Measurements from ENCODE around the gene VAX1. TPM values are rescaled to one million over a fixed set of nuclear protein-coding genes. Genes with fewer than 3 reads are reported as not detected.

VAX1 gene
- total and polyA plus RNA-seq, 2 donors (not counting 3 experiments of a cell fraction or from before 2014, with no cell fraction given): not detected

DNA sequence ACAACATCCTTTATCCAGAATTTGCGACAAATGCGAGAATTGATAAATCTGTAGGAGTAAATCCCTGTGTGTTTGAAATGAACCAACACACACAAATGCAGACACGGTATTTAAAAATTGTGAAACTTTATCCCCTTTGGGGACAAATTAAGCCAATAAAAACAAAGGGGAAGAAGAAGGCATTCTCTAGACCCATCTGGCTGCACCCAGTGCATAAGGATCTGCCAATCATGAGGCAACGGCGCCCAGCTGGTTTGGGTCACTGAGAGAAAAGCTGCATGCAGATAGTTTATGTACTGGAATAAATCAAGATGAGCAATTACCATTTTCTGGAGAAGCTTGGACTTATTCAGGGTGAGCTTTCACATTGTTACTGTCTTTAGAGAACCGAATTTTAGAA is 45.7 kb downstream of the VAX1 start:
- Histone ChIP-seq H3K9ac (replicated peaks; ENCODE audit: extremely low read depth, insufficient read depth, low read length) (no peak overlapping the region), H2AFZ (ENCODE audit: low read depth, low read length) (no peak overlapping the region), H3K27me3 (ENCODE audit: control insufficient read depth in 2 of 2, insufficient read depth in 2 of 2, low read length in 2 of 2) (peaks cover 2 to 3% of the 10 kb centered on the region in 2 experiments), H3K4me1 (ENCODE audit: control insufficient read depth, extremely low read depth, insufficient read depth, low read length) (no peaks in the 10 kb centered on the region), H3K4me2 (ENCODE audit: insufficient read depth, low read length) (no peak overlapping the region), H4K20me1 (replicated peaks; ENCODE audit: control insufficient read depth, extremely low read depth, insufficient read depth, low read length) (no peaks in the 10 kb centered on the region), H3K79me2 (ENCODE audit: control insufficient read depth, insufficient read depth, low read length) (no peaks in the 10 kb centered on the region), H3K36me3 (ENCODE audit: control insufficient read depth in 2 of 2, extremely low read depth in 1 of 2, insufficient read depth in 2 of 2, low read length in 2 of 2) (no peaks in the 10 kb centered on the region), H3K9me3 (replicated peaks; ENCODE audit: control insufficient read depth, insufficient read depth, low read length) (no peaks in the 10 kb centered on the region), H3K27ac (ENCODE audit: insufficient read depth, low read depth, low read length) (no peak overlapping the region), H3K9me1 (replicated peaks; ENCODE audit: control insufficient read depth, extremely low read depth, insufficient read depth, low read length) (no peaks in the 10 kb centered on the region), H3K4me3 (replicated peaks in 1 of 3; ENCODE audit: insufficient read depth in 1 of 3, low read depth in 1 of 3, low read length in 3 of 3) (no peak overlapping the region)
- FAIRE-seq (no peak), DNase-seq (ENCODE audit: low read depth, low spot score) (no peak)
- CTCF ChIA-PET: interaction anchor here (1.1 kb wide), 1 partner anchor 304 kb away, joined by 3 read pairs; no protein-coding TSS in a partner anchor
- BruUV-seq (replicated peaks): no TSS peak
- dilution Hi-C loops (cut with MboI; ENCODE audit: extremely low pct_ligation_motif_present, low sequenced_read_pairs): no loop called here
- POLR2A ChIA-PET: no interaction called here
- intact Hi-C loops (cut with micrococcal nuclease): no loop called here
- TF ChIP-seq JUN (IDR thresholded peaks at IDR 0.05; ENCODE audit: borderline replicate concordance, insufficient read depth, insufficient read length, low read depth) (no peak), FOS (IDR thresholded peaks at IDR 0.05; ENCODE audit: borderline replicate concordance, insufficient read depth, low read length) (no peak), POLR2A (IDR thresholded peaks at IDR 0.05; ENCODE audit: low read depth, low read length) (no peak), POLR2AphosphoS5 (IDR thresholded peaks at IDR 0.05; ENCODE audit: insufficient read depth, low read depth, low read length) (no peak), EZH2 (IDR thresholded peaks at IDR 0.05; ENCODE audit: borderline replicate concordance, low read depth, low read length, severe bottlenecking) (no peak), GATA2 (IDR thresholded peaks at IDR 0.05; ENCODE audit: insufficient read depth, insufficient read length, low read depth, low read length) (no peak), MYC (IDR thresholded peaks at IDR 0.05; ENCODE audit: low read depth, low read length) (no peak)
- TF ChIP-seq, protein P1, sequence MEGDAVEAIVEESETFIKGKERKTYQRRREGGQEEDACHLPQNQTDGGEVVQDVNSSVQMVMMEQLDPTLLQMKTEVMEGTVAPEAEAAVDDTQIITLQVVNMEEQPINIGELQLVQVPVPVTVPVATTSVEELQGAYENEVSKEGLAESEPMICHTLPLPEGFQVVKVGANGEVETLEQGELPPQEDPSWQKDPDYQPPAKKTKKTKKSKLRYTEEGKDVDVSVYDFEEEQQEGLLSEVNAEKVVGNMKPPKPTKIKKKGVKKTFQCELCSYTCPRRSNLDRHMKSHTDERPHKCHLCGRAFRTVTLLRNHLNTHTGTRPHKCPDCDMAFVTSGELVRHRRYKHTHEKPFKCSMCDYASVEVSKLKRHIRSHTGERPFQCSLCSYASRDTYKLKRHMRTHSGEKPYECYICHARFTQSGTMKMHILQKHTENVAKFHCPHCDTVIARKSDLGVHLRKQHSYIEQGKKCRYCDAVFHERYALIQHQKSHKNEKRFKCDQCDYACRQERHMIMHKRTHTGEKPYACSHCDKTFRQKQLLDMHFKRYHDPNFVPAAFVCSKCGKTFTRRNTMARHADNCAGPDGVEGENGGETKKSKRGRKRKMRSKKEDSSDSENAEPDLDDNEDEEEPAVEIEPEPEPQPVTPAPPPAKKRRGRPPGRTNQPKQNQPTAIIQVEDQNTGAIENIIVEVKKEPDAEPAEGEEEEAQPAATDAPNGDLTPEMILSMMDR (IDR thresholded peaks at IDR 0.05; ENCODE audit: extremely low read depth in 1 of 2, insufficient read depth in 1 of 2, low read depth in 1 of 2, low read length in 2 of 2): no peak
- TF ChIP-seq, protein P2, sequence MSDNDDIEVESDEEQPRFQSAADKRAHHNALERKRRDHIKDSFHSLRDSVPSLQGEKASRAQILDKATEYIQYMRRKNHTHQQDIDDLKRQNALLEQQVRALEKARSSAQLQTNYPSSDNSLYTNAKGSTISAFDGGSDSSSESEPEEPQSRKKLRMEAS (IDR thresholded peaks at IDR 0.05; ENCODE audit: insufficient read depth, insufficient read length): no peak
